CD14-positive monocyte (primary cell): ENCODE data around the gene HS3ST3B1. TPM values are rescaled to one million over a fixed set of nuclear protein-coding genes. Genes with fewer than 3 reads are reported as not detected.
A peak's percentile ranks its signal among the peaks of the same experiment; 100 is the strongest.

Experiments
- DNase-seq, 3 donors: peaks; one replicate each; pipeline ENCODE4 v3.0.0-alpha.2; 2011 to 2022
- H2AFZ ChIP-seq: 2 replicates; pipeline ENCODE4 v1.6.0; 2012; ENCODE audit warnings: mild to moderate bottlenecking, low read depth, low read length, inconsistent platforms; ENCODE audit not compliant: insufficient read depth, poor library complexity, severe bottlenecking
- H3K27ac ChIP-seq, 2 donors: 1 replicate in 1 of 2; 2 replicates in 1 of 2; pipeline ENCODE4 v1.5.1; 2012 to 2013; ENCODE audit warnings: low read length in 2 of 2, control low read depth in 1 of 2, inconsistent platforms in 1 of 2, low read depth in 1 of 2, mild to moderate bottlenecking in 1 of 2
- H3K27me3 ChIP-seq, 2 donors: one replicate each; pipeline versions ENCODE4 v1.6.0 to v1.6.1; 2011 to 2013; ENCODE audit warnings: low read length in 2 of 2; ENCODE audit not compliant: control insufficient read depth in 2 of 2, insufficient read depth in 2 of 2
- H3K36me3 ChIP-seq, 2 donors: replicated peaks in 1 of 2; 1 replicate in 1 of 2; 2 replicates in 1 of 2; pipeline versions ENCODE4 v1.5.1 to v1.6.1; 2012 to 2013; ENCODE audit warnings: low read length in 2 of 2, control low read depth in 1 of 2, inconsistent platforms in 1 of 2, mild to moderate bottlenecking in 1 of 2; ENCODE audit not compliant: insufficient read depth in 2 of 2, control insufficient read depth in 1 of 2
- H3K4me1 ChIP-seq, 2 donors: 1 replicate in 1 of 2; 2 replicates in 1 of 2; pipeline versions ENCODE4 v1.5.1 to v1.6.1; 2012 to 2013; ENCODE audit warnings: low read length in 2 of 2, control low read depth in 1 of 2, inconsistent platforms in 1 of 2, mild to moderate bottlenecking in 1 of 2, moderate library complexity in 1 of 2; ENCODE audit not compliant: insufficient read depth in 2 of 2, control insufficient read depth in 1 of 2
- H3K4me2 ChIP-seq: replicated peaks from 2 replicates; pipeline ENCODE3; 2012; ENCODE audit warnings: low read length, moderate library complexity, mild to moderate bottlenecking; ENCODE audit not compliant: poor library complexity, severe bottlenecking; ENCODE audit errors: extremely low read depth
- H3K4me3 ChIP-seq, 3 experiments: fragments of 200-600 bp in 1 of 3; sonication (generic) in 1 of 3; replicated peaks in 1 of 3; 1 replicate in 2 of 3; 2 replicates in 1 of 3; pipeline ENCODE4 v1.5.1; 2011 to 2013; ENCODE audit warnings: low read length in 3 of 3, mild to moderate bottlenecking in 3 of 3, control low read depth in 2 of 3, low read depth in 2 of 3, inconsistent platforms in 1 of 3, moderate library complexity in 1 of 3
- H3K79me2 ChIP-seq: 2 replicates; pipeline ENCODE4 v1.6.0; 2012; ENCODE audit warnings: mild to moderate bottlenecking, control low read depth, inconsistent platforms, low read length, moderate library complexity; ENCODE audit not compliant: insufficient read depth
- H3K9ac ChIP-seq: 2 replicates; pipeline ENCODE4 v1.6.0; 2017; ENCODE audit warnings: low read length, mild to moderate bottlenecking; ENCODE audit not compliant: insufficient read depth, poor library complexity, severe bottlenecking
- H3K9me3 ChIP-seq, 2 donors: replicated peaks in 1 of 2; 1 replicate in 1 of 2; 2 replicates in 1 of 2; pipeline versions ENCODE4 v1.5.1 to v1.6.1; 2012 to 2013; ENCODE audit warnings: low read length in 2 of 2, control low read depth in 1 of 2; ENCODE audit not compliant: control insufficient read depth in 1 of 2, insufficient read depth in 1 of 2
- H4K20me1 ChIP-seq: 2 replicates; pipeline ENCODE4 v1.6.0; 2012; ENCODE audit warnings: mild to moderate bottlenecking, low read length, control low read depth, moderate library complexity; ENCODE audit not compliant: insufficient read depth
- H3K27ac Mint-ChIP-seq, 7 donors: one replicate each; pipeline ENCODE4 v1.8.0; 2020; ENCODE audit warnings: mild to moderate bottlenecking in 7 of 7, mixed read lengths in 7 of 7, moderate library complexity in 6 of 7, inconsistent platforms in 2 of 7
- H3K27me3 Mint-ChIP-seq, 3 donors: one replicate each; pipeline ENCODE4 v1.8.0; 2021 to 2022; ENCODE audit warnings: low read depth in 3 of 3, mild to moderate bottlenecking in 3 of 3, mixed read lengths in 3 of 3, moderate library complexity in 3 of 3, inconsistent platforms in 1 of 3
- H3K36me3 Mint-ChIP-seq, 2 donors: one replicate each; pipeline ENCODE4 v1.8.0; 2020; ENCODE audit warnings: mixed read lengths in 2 of 2, inconsistent platforms in 1 of 2, mild to moderate bottlenecking in 1 of 2
- H3K4me1 Mint-ChIP-seq: one replicate; pipeline ENCODE4 v1.8.0; 2020; ENCODE audit warnings: mild to moderate bottlenecking, mixed read lengths
- H3K4me3 Mint-ChIP-seq, 2 donors: one replicate each; pipeline ENCODE4 v1.8.0; 2020; ENCODE audit warnings: mild to moderate bottlenecking in 2 of 2, mixed read lengths in 2 of 2, moderate library complexity in 1 of 2
- H3K9me3 Mint-ChIP-seq, 7 donors: one replicate each; pipeline ENCODE4 v1.8.0; 2020 to 2022; ENCODE audit warnings: mixed read lengths in 7 of 7, mild to moderate bottlenecking in 6 of 7, moderate library complexity in 6 of 7, inconsistent platforms in 2 of 7
- WGBS: methylation state at CpG from one replicate; pipeline ENCODE4 v1.1.5; 2013; ENCODE audit warnings: missing lambda C conversion rate; ENCODE audit not compliant: insufficient coverage; 5-methylcytosine and 5-hydroxymethylcytosine counted together
- intact Hi-C, 2 donors: fragments of 100-400 bp; cut with micrococcal nuclease; formaldehyde crosslinking; loops; one replicate each; pipeline versions ENCODE4 v1.15.0 to v1.15.1; 2023
- polyA plus RNA-seq, 3 donors: library from polyadenylated mRNA; depleted of rRNA in 1 of 3; unstranded in 2 of 3; stranded (reverse) in 1 of 3; fragments of 300-500 nt in 2 of 3; fragments of >200 nt in 1 of 3; fragmentation: Illumina TruSeq in 2 of 3; gene quantifications; 1 replicate in 2 of 3; 2 replicates in 1 of 3; pipeline ENCODE4 v1.2.3, GENCODE V29; 2012 to 2021
- TF ChIP-seq, protein P1 (sequence below): fragments of 200-600 bp; IDR thresholded peaks from one replicate; pipeline ENCODE4 v1.8.0; 2022; ENCODE audit warnings: antibody characterized with exemption, mild to moderate bottlenecking

Gene HS3ST3B1
- polyA plus RNA-seq, 3 donors = 0.09 to 0.73 (median 0.32) TPM

DNA sequence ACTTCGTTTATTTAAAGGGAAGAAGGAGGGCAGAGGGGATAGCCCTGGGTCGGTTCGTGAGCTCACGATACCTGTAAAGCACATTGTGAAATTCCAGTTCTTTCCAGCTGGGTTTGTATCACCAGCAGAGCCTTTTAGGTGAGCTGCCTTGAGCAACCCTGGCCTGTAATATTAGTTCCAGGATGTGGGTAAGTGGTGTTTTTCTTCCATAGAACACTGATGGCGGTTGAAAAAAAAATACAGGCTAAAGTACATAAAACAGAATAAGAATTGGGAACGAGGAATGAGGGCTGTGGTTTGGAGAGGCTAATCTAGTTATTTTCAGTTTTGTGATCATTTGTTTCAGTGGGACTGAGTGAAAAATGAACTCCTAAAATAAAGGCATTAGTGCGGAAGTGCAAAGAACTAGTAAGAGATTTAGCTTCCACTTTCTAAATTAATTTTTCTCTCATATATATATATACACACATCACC is 20.6 kb downstream of the HS3ST3B1 start:
- H3K9ac ChIP-seq = no peak overlapping the region
- no peaks in the 10 kb centered on the region for H3K27me3 ChIP-seq
- no peaks in the 10 kb centered on the region for H4K20me1 ChIP-seq
- H3K4me3 ChIP-seq = no peak overlapping the region
- Mint-ChIP-seq H3K9me3 (peaks cover 0 to 3% (median 0%) of the 10 kb centered on the region in 7 donors), H3K36me3 (no peaks in the 10 kb centered on the region), H3K4me1 (peaks cover 16% of the 10 kb centered on the region), H3K4me3 (no peak overlapping the region), H3K27ac (peak overlapping the region in 1 of 7 donors; percentile 7), H3K27me3 (peaks cover 0 to 4% (median 4%) of the 10 kb centered on the region in 3 donors)
- no peak overlapping the region for H2AFZ ChIP-seq
- no peaks in the 10 kb centered on the region for H3K36me3 ChIP-seq
- H3K4me2 ChIP-seq = no peak overlapping the region
- 95% methylated on average over 3 of the region's 7 CpGs for WGBS
- TF ChIP-seq, protein P1, sequence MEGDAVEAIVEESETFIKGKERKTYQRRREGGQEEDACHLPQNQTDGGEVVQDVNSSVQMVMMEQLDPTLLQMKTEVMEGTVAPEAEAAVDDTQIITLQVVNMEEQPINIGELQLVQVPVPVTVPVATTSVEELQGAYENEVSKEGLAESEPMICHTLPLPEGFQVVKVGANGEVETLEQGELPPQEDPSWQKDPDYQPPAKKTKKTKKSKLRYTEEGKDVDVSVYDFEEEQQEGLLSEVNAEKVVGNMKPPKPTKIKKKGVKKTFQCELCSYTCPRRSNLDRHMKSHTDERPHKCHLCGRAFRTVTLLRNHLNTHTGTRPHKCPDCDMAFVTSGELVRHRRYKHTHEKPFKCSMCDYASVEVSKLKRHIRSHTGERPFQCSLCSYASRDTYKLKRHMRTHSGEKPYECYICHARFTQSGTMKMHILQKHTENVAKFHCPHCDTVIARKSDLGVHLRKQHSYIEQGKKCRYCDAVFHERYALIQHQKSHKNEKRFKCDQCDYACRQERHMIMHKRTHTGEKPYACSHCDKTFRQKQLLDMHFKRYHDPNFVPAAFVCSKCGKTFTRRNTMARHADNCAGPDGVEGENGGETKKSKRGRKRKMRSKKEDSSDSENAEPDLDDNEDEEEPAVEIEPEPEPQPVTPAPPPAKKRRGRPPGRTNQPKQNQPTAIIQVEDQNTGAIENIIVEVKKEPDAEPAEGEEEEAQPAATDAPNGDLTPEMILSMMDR = no peak
- no peaks in the 10 kb centered on the region for H3K4me1 ChIP-seq
- no peak overlapping the region for H3K27ac ChIP-seq
- DNase-seq = no peak
- H3K79me2 ChIP-seq = no peaks in the 10 kb centered on the region
- no peaks in the 10 kb centered on the region for H3K9me3 ChIP-seq
- intact Hi-C loops = no loop called here

DNA sequence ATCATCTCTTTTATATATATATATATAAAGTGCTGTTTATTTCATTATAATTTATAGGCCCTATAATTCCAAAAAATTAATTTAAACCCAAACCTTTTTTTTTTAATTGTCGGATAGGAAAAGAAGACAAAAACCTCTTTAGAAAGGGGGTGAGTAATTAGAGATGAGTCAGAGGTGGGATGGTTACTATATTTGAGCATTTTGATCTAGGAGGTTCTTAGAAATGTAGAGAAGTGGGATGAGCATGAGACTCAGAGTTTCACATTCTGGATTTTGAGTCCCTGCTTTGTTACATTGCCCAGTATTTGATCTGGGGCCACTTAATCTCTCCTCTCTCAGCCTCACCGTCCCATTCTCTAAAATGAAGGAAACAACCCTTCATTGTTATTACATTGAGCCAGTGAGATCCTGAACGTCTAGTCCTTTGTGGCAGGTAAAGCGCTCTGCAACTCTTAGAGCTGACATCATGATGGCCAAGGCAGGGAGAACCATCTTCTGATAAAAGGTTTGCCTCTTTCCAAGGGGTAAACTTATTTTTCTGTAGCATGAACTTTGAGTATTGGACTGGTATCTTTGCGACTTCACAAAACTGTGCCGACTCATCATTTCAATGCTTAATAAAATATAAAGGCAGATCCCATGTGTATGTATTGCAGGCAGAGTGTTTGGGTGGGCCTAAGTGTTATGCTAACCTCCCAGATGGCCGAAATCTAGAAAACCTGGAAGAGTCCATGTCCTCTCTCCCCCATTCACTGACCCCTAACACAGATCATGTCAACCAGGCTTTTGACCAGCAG is 21.3 kb downstream of the HS3ST3B1 start:
- H3K27ac Mint-ChIP-seq = peak overlapping the region in 1 of 7 donors; percentile 21
- TF ChIP-seq, protein P1 = no peak
- no peak for DNase-seq
- no peaks in the 10 kb centered on the region for H3K27me3 ChIP-seq
- H4K20me1 ChIP-seq = no peaks in the 10 kb centered on the region
- 97% methylated on average over 4 of the region's 7 CpGs for WGBS
- H3K9ac ChIP-seq = no peak overlapping the region
- no peaks in the 10 kb centered on the region for H3K36me3 Mint-ChIP-seq
- H2AFZ ChIP-seq = no peak overlapping the region
- H3K9me3 ChIP-seq = no peaks in the 10 kb centered on the region
- H3K4me1 ChIP-seq = no peaks in the 10 kb centered on the region
- H3K36me3 ChIP-seq = no peaks in the 10 kb centered on the region
- peaks cover 0 to 3% (median 0%) of the 10 kb centered on the region in 7 donors for H3K9me3 Mint-ChIP-seq
- H3K4me1 Mint-ChIP-seq = peaks cover 17% of the 10 kb centered on the region
- no peak overlapping the region for H3K4me2 ChIP-seq
- H3K27ac ChIP-seq = no peak overlapping the region
- peaks cover 0 to 4% (median 4%) of the 10 kb centered on the region in 3 donors for H3K27me3 Mint-ChIP-seq
- no peak overlapping the region for H3K4me3 ChIP-seq
- no peaks in the 10 kb centered on the region for H3K79me2 ChIP-seq
- no peak overlapping the region for H3K4me3 Mint-ChIP-seq
- intact Hi-C loops = no loop called here
